Tibial nerve (tissue), 4 donors: ENCODE measurements around the gene TOR4A. TPM values are rescaled to one million over a fixed set of nuclear protein-coding genes. Genes with fewer than 3 reads are reported as not detected.

Source experiments
- DNase-seq, 2 donors: peaks; one replicate each; pipeline ENCODE4 v3.0.0-alpha.2; 2019; ENCODE audit warnings: low spot score in 2 of 2
- H3K27ac ChIP-seq, 4 donors: fragments of 200-600 bp; sonication (generic) in 3 of 4; one replicate each; pipeline ENCODE4 v1.5.1; 2017 to 2019; ENCODE audit warnings: mild to moderate bottlenecking in 1 of 4
- H3K27me3 ChIP-seq, 2 donors: fragments of 200-600 bp; sonication (generic) in 1 of 2; one replicate each; pipeline versions ENCODE4 v1.5.1 to v1.6.0; 2017 to 2019
- H3K36me3 ChIP-seq, 3 donors: fragments of 200-600 bp; sonication (generic); one replicate each; pipeline ENCODE4 v1.5.1; 2018 to 2019
- H3K4me1 ChIP-seq, 4 donors: fragments of 200-600 bp; sonication (generic) in 3 of 4; one replicate each; pipeline ENCODE4 v1.5.1; 2017 to 2019
- H3K4me3 ChIP-seq, 4 donors: fragments of 200-600 bp; sonication (generic) in 3 of 4; one replicate each; pipeline ENCODE4 v1.5.1; 2017 to 2019; ENCODE audit warnings: mild to moderate bottlenecking in 1 of 4, moderate library complexity in 1 of 4
- H3K9me3 ChIP-seq, 4 donors: fragments of 200-600 bp; sonication (generic) in 3 of 4; one replicate each; pipeline ENCODE4 v1.5.1; 2017 to 2019
- CTCF ChIP-seq, 5 experiments: fragments of 200-600 bp in 3 of 5; fragments of 450-650 bp in 2 of 5; sonication (generic) in 3 of 5; IDR thresholded peaks; one replicate each; pipeline ENCODE4 v1.5.1; 2016 to 2019; ENCODE audit warnings: antibody characterized with exemption in 5 of 5, mild to moderate bottlenecking in 3 of 5, moderate library complexity in 2 of 5
- EP300 ChIP-seq, 2 donors: sonication (generic); formaldehyde crosslinking; IDR thresholded peaks; one replicate each; pipeline ENCODE4 v1.6.1; 2017; ENCODE audit warnings: antibody characterized with exemption in 2 of 2, mild to moderate bottlenecking in 1 of 2
- POLR2A ChIP-seq, 2 donors: fragments of 450-650 bp; IDR thresholded peaks; one replicate each; pipeline ENCODE4 v1.6.1; 2017; ENCODE audit warnings: antibody characterized with exemption in 2 of 2, mild to moderate bottlenecking in 2 of 2, moderate library complexity in 2 of 2
- WGBS, 2 donors: methylation state at CpG; one replicate each; pipeline ENCODE4 v1.1.5; 2018; 5-methylcytosine and 5-hydroxymethylcytosine counted together
- total RNA-seq, 4 donors: library from RNA; depleted of rRNA; stranded (reverse); fragments of >200 nt; gene quantifications; one replicate each; pipeline ENCODE4 v1.1.0, GENCODE V29; 2016

Gene TOR4A
- total RNA-seq, 4 donors from 2014 or later = 3.3 to 11.4 (median 4.3) TPM

GRCh38 chr9:137232510-137232909 lies 45.0 kb upstream of the TOR4A start:
- DNase-seq = no peak
- no peaks in the 10 kb centered on the region for H3K9me3 ChIP-seq
- peaks cover 0 to 68% of the 10 kb centered on the region in 2 donors for H3K27me3 ChIP-seq
- H3K4me1 ChIP-seq = peaks cover 0 to 29% (median 15%) of the 10 kb centered on the region in 4 donors
- H3K36me3 ChIP-seq = no peaks in the 10 kb centered on the region
- H3K4me3 ChIP-seq = no peak overlapping the region
- TF ChIP-seq POLR2A (IDR thresholded peaks at IDR 0.05) (no peak), EP300 (IDR thresholded peaks at IDR 0.05) (no peak), CTCF (IDR thresholded peaks at IDR 0.05) (no peak)
- no peak overlapping the region for H3K27ac ChIP-seq
- WGBS, 2 donors = 63 to 73% methylated on average over 10 to 24 of the region's 24 CpGs

GRCh38 chr9:137233143-137233980 lies 44.2 kb upstream of the TOR4A start:
- Histone ChIP-seq H3K4me1 (peaks cover 0 to 32% (median 15%) of the 10 kb centered on the region in 4 donors), H3K36me3 (no peaks in the 10 kb centered on the region), H3K9me3 (no peaks in the 10 kb centered on the region), H3K4me3 (no peak overlapping the region), H3K27me3 (peaks cover 0 to 61% of the 10 kb centered on the region in 2 donors), H3K27ac (no peak overlapping the region)
- no peak for DNase-seq
- WGBS, 2 donors = 71 to 74% methylated on average over 26 to 35 of the region's 40 CpGs
- TF ChIP-seq CTCF (IDR thresholded peaks at IDR 0.05) (no peak), POLR2A (IDR thresholded peaks at IDR 0.05) (no peak), EP300 (IDR thresholded peaks at IDR 0.05) (no peak)

GRCh38 chr9:137234055-137234697 lies 43.4 kb upstream of the TOR4A start:
- TF ChIP-seq EP300 (IDR thresholded peaks at IDR 0.05) (no peak), CTCF (IDR thresholded peaks at IDR 0.05) (no peak), POLR2A (IDR thresholded peaks at IDR 0.05) (no peak)
- no peaks in the 10 kb centered on the region for H3K36me3 ChIP-seq
- DNase-seq = no peak
- H3K9me3 ChIP-seq = no peaks in the 10 kb centered on the region
- H3K27me3 ChIP-seq = peaks cover 0 to 53% of the 10 kb centered on the region in 2 donors
- H3K4me1 ChIP-seq = peaks cover 0 to 40% (median 19%) of the 10 kb centered on the region in 4 donors
- H3K4me3 ChIP-seq = no peak overlapping the region
- 63 to 71% methylated on average over 25 to 30 of the region's 40 CpGs for WGBS, 2 donors
- H3K27ac ChIP-seq = no peak overlapping the region

GRCh38 chr9:137234758-137235423 lies 42.6 kb upstream of the TOR4A start:
- Histone ChIP-seq H3K36me3 (no peaks in the 10 kb centered on the region), H3K27me3 (peaks cover 0 to 46% of the 10 kb centered on the region in 2 donors), H3K9me3 (no peaks in the 10 kb centered on the region), H3K4me3 (no peak overlapping the region), H3K4me1 (peaks cover 0 to 47% (median 23%) of the 10 kb centered on the region in 4 donors), H3K27ac (no peak overlapping the region)
- TF ChIP-seq EP300 (IDR thresholded peaks at IDR 0.05) (no peak), CTCF (IDR thresholded peaks at IDR 0.05) (no peak), POLR2A (IDR thresholded peaks at IDR 0.05) (no peak)
- 79 to 84% methylated on average over 17 of the region's 18 CpGs for WGBS, 2 donors
- DNase-seq = no peak
